ENCODE data around the gene GNB1L. TPM values are rescaled to one million over a fixed set of nuclear protein-coding genes. Genes with fewer than 3 reads are reported as not detected.

GNB1L gene
- total RNA-seq, 1 donor from 2014 or later: 6.1 TPM

- TF ChIP-seq CTCF (IDR thresholded peaks at IDR 0.05): no peak
- Mint-ChIP-seq H3K4me3 (ENCODE audit: unreplicated experiment) (no peak overlapping the region), H3K9me3 (ENCODE audit: unreplicated experiment) (no peaks in the 10 kb centered on the region), H3K36me3 (ENCODE audit: unreplicated experiment) (peaks cover 2% of the 10 kb centered on the region), H3K27me3 (ENCODE audit: unreplicated experiment) (no peaks in the 10 kb centered on the region), H3K27ac (ENCODE audit: unreplicated experiment) (no peak overlapping the region), H3K4me1 (ENCODE audit: unreplicated experiment) (peaks cover 15% of the 10 kb centered on the region)
- no peak for DNase-seq (ENCODE audit: extremely low spot score, unreplicated experiment)
Observed at GRCh38 chr22:19826619-19826950, 28.1 kb downstream of the GNB1L start.

GRCh38 chr22:19825904-19826618 is 28.6 kb downstream of the GNB1L start:
- no peak for TF ChIP-seq CTCF (IDR thresholded peaks at IDR 0.05)
- DNase-seq (ENCODE audit: extremely low spot score, unreplicated experiment): no peak
- Mint-ChIP-seq H3K27me3 (ENCODE audit: unreplicated experiment) (no peaks in the 10 kb centered on the region), H3K9me3 (ENCODE audit: unreplicated experiment) (no peaks in the 10 kb centered on the region), H3K4me3 (ENCODE audit: unreplicated experiment) (no peak overlapping the region), H3K4me1 (ENCODE audit: unreplicated experiment) (peaks cover 15% of the 10 kb centered on the region), H3K27ac (ENCODE audit: unreplicated experiment) (no peak overlapping the region), H3K36me3 (ENCODE audit: unreplicated experiment) (peaks cover 2% of the 10 kb centered on the region)

GRCh38 chr22:19824926-19825339 is 29.7 kb downstream of the GNB1L start:
- Mint-ChIP-seq H3K36me3 (ENCODE audit: unreplicated experiment) (peaks cover 2% of the 10 kb centered on the region), H3K27ac (ENCODE audit: unreplicated experiment) (no peak overlapping the region), H3K4me3 (ENCODE audit: unreplicated experiment) (no peak overlapping the region), H3K4me1 (ENCODE audit: unreplicated experiment) (peaks cover 15% of the 10 kb centered on the region), H3K27me3 (ENCODE audit: unreplicated experiment) (no peaks in the 10 kb centered on the region), H3K9me3 (ENCODE audit: unreplicated experiment) (no peaks in the 10 kb centered on the region)
- DNase-seq (ENCODE audit: extremely low spot score, unreplicated experiment): peak; percentile 62
- no peak for TF ChIP-seq CTCF (IDR thresholded peaks at IDR 0.05)

GRCh38 chr22:19824212-19824925 is 30.3 kb downstream of the GNB1L start:
- peak; percentile 78 for DNase-seq (ENCODE audit: extremely low spot score, unreplicated experiment)
- TF ChIP-seq CTCF (IDR thresholded peaks at IDR 0.05): no peak

GRCh38 chr22:19823902-19824211 is 30.8 kb downstream of the GNB1L start:
- Mint-ChIP-seq H3K27ac (ENCODE audit: unreplicated experiment) (no peak overlapping the region), H3K27me3 (ENCODE audit: unreplicated experiment) (no peaks in the 10 kb centered on the region), H3K9me3 (ENCODE audit: unreplicated experiment) (no peaks in the 10 kb centered on the region), H3K4me1 (ENCODE audit: unreplicated experiment) (peaks cover 15% of the 10 kb centered on the region), H3K36me3 (ENCODE audit: unreplicated experiment) (peaks cover 2% of the 10 kb centered on the region), H3K4me3 (ENCODE audit: unreplicated experiment) (no peak overlapping the region)
- no peak for TF ChIP-seq CTCF (IDR thresholded peaks at IDR 0.05)
- DNase-seq (ENCODE audit: extremely low spot score, unreplicated experiment): peak; percentile 74

More at GRCh38 chr22:19824212-19824925, 30.3 kb downstream of the GNB1L start:
- no peak overlapping the region for H3K4me3 Mint-ChIP-seq (ENCODE audit: unreplicated experiment)
- no peak overlapping the region for H3K27ac Mint-ChIP-seq (ENCODE audit: unreplicated experiment)
- H3K36me3 Mint-ChIP-seq (ENCODE audit: unreplicated experiment): peaks cover 2% of the 10 kb centered on the region
- peaks cover 15% of the 10 kb centered on the region for H3K4me1 Mint-ChIP-seq (ENCODE audit: unreplicated experiment)
- no peaks in the 10 kb centered on the region for H3K27me3 Mint-ChIP-seq (ENCODE audit: unreplicated experiment)
- H3K9me3 Mint-ChIP-seq (ENCODE audit: unreplicated experiment): no peaks in the 10 kb centered on the region
